ENCODE measurements around the gene SALL4.

DNA sequence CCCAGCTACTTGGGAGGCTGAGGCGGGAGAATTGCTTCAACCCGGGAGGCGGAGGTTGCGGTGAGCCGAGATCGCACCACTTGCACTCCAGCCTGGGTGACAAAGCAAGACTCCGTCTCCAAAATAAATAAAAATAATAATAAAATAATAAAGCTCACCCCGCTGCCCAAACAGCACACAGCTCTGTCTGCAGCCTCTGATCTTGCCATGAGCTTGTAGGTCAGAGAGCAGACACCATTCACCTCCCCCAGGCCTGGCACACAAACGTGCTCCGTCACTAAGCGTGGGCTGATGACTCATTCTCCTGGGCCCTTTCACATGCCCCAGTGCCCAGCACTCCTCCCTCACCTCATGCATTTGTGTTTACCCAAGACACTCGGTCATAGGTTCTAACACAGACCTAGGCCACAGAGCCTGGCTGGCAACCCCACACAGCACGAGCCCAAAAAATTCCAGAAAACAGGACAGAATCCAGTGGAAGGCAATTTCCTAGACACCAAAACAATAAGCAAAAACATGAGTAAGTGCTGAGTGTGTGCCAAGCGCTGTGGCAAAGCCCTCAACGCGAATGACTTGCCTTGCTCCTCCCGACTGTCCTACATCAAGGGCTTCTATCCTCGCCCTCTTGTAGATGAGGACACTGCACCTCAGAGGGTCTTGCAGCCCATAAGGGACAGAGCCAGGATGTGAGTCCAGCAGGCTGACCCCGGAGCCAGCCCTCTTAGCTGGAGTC, 52.1 kb downstream of the SALL4 start:
- TF ChIP-seq, protein P1, sequence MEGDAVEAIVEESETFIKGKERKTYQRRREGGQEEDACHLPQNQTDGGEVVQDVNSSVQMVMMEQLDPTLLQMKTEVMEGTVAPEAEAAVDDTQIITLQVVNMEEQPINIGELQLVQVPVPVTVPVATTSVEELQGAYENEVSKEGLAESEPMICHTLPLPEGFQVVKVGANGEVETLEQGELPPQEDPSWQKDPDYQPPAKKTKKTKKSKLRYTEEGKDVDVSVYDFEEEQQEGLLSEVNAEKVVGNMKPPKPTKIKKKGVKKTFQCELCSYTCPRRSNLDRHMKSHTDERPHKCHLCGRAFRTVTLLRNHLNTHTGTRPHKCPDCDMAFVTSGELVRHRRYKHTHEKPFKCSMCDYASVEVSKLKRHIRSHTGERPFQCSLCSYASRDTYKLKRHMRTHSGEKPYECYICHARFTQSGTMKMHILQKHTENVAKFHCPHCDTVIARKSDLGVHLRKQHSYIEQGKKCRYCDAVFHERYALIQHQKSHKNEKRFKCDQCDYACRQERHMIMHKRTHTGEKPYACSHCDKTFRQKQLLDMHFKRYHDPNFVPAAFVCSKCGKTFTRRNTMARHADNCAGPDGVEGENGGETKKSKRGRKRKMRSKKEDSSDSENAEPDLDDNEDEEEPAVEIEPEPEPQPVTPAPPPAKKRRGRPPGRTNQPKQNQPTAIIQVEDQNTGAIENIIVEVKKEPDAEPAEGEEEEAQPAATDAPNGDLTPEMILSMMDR (IDR thresholded peaks at IDR 0.05; ENCODE audit: insufficient read depth, low read length, poor library complexity, severe bottlenecking), result no peak
- TF ChIP-seq EZH2phosphoT487 (conservative IDR thresholded peaks at IDR 0.05; ENCODE audit: low read length), result no peak
